Thyroid gland (tissue), 4 donors: ENCODE measurements around the gene PDE3A.

Source experiments
- POLR2A ChIP-seq, 2 donors: fragments of 450-650 bp; IDR thresholded peaks; one replicate each; pipeline ENCODE4 v1.6.1; 2017; ENCODE audit warnings: antibody characterized with exemption in 2 of 2, mild to moderate bottlenecking in 2 of 2, moderate library complexity in 1 of 2
- TF ChIP-seq, protein P1 (sequence below), 6 experiments: fragments of 200-600 bp in 3 of 6; fragments of 450-650 bp in 3 of 6; sonication (generic) in 3 of 6; IDR thresholded peaks; one replicate each; pipeline ENCODE4 v1.5.1; 2016 to 2019; ENCODE audit warnings: antibody characterized with exemption in 6 of 6, mild to moderate bottlenecking in 2 of 6, inconsistent platforms in 1 of 6, moderate library complexity in 1 of 6

- TF ChIP-seq POLR2A (IDR thresholded peaks at IDR 0.05): no peak
- TF ChIP-seq, protein P1, sequence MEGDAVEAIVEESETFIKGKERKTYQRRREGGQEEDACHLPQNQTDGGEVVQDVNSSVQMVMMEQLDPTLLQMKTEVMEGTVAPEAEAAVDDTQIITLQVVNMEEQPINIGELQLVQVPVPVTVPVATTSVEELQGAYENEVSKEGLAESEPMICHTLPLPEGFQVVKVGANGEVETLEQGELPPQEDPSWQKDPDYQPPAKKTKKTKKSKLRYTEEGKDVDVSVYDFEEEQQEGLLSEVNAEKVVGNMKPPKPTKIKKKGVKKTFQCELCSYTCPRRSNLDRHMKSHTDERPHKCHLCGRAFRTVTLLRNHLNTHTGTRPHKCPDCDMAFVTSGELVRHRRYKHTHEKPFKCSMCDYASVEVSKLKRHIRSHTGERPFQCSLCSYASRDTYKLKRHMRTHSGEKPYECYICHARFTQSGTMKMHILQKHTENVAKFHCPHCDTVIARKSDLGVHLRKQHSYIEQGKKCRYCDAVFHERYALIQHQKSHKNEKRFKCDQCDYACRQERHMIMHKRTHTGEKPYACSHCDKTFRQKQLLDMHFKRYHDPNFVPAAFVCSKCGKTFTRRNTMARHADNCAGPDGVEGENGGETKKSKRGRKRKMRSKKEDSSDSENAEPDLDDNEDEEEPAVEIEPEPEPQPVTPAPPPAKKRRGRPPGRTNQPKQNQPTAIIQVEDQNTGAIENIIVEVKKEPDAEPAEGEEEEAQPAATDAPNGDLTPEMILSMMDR (IDR thresholded peaks at IDR 0.05): no peak
Measured at GRCh38 chr12:20493934-20494333, 125.6 kb downstream of the PDE3A start.
